ENCODE data around the gene KNCN. TPM values are rescaled to one million over a fixed set of nuclear protein-coding genes. Genes with fewer than 3 reads are reported as not detected.

Gene KNCN
- total RNA-seq, 1 experiment from 2014 or later, result not detected

- DNase-seq (ENCODE audit: low read depth, low spot score), result no peak
- in situ Hi-C loops (cut with HindIII; ENCODE audit: low pct_unique_long_range_greater_than_20kb, low sequenced_read_pairs), result no loop called here
These were observed 656 bp downstream of the KNCN start for GRCh38 chr1:46550751-46551231.

- no peak for DNase-seq (ENCODE audit: low read depth, low spot score)
- in situ Hi-C loops (cut with HindIII; ENCODE audit: low pct_unique_long_range_greater_than_20kb, low sequenced_read_pairs), result no loop called here
These were observed 1.5 kb downstream of the KNCN start for GRCh38 chr1:46549697-46550681.

GRCh38 chr1:46547481-46548383, 3.7 kb downstream of the KNCN start:
- peak; percentile 80 for DNase-seq (ENCODE audit: low read depth, low spot score)
- in situ Hi-C loops (cut with HindIII; ENCODE audit: low pct_unique_long_range_greater_than_20kb, low sequenced_read_pairs), result no loop called here

GRCh38 chr1:46546210-46546609, 5.2 kb downstream of the KNCN start:
- in situ Hi-C loops (cut with HindIII; ENCODE audit: low pct_unique_long_range_greater_than_20kb, low sequenced_read_pairs), result no loop called here
- DNase-seq (ENCODE audit: low read depth, low spot score), result no peak

- in situ Hi-C loops (cut with HindIII; ENCODE audit: low pct_unique_long_range_greater_than_20kb, low sequenced_read_pairs), result no loop called here
- DNase-seq (ENCODE audit: low read depth, low spot score), result no peak
These were observed 5.7 kb downstream of the KNCN start for GRCh38 chr1:46545784-46546183.

GRCh38 chr1:46544561-46545240, 6.7 kb downstream of the KNCN start:
- in situ Hi-C loops (cut with HindIII; ENCODE audit: low pct_unique_long_range_greater_than_20kb, low sequenced_read_pairs), result no loop called here

GRCh38 chr1:46543761-46544560, 7.5 kb downstream of the KNCN start:
- no peak for DNase-seq (ENCODE audit: low read depth, low spot score)
- in situ Hi-C loops (cut with HindIII; ENCODE audit: low pct_unique_long_range_greater_than_20kb, low sequenced_read_pairs), result no loop called here

More at GRCh38 chr1:46544561-46545240, 6.7 kb downstream of the KNCN start:
- no peak for DNase-seq (ENCODE audit: low read depth, low spot score)

- no peak for DNase-seq (ENCODE audit: low read depth, low spot score)
- in situ Hi-C loops (cut with HindIII; ENCODE audit: low pct_unique_long_range_greater_than_20kb, low sequenced_read_pairs), result no loop called here
These were observed 8.1 kb downstream of the KNCN start for GRCh38 chr1:46543382-46543760.

GRCh38 chr1:46539972-46540371, 11.5 kb downstream of the KNCN start:
- in situ Hi-C loops (cut with HindIII; ENCODE audit: low pct_unique_long_range_greater_than_20kb, low sequenced_read_pairs), result no loop called here
- DNase-seq (ENCODE audit: low read depth, low spot score), result no peak

GRCh38 chr1:46538147-46538546, 13.3 kb downstream of the KNCN start:
- DNase-seq (ENCODE audit: low read depth, low spot score), result no peak
- in situ Hi-C loops (cut with HindIII; ENCODE audit: low pct_unique_long_range_greater_than_20kb, low sequenced_read_pairs), result no loop called here

- in situ Hi-C loops (cut with HindIII; ENCODE audit: low pct_unique_long_range_greater_than_20kb, low sequenced_read_pairs), result no loop called here
- DNase-seq (ENCODE audit: low read depth, low spot score), result no peak
These were observed 13.8 kb downstream of the KNCN start for GRCh38 chr1:46537651-46538050.

- in situ Hi-C loops (cut with HindIII; ENCODE audit: low pct_unique_long_range_greater_than_20kb, low sequenced_read_pairs), result no loop called here
- no peak for DNase-seq (ENCODE audit: low read depth, low spot score)
These were observed 14.9 kb downstream of the KNCN start for GRCh38 chr1:46536527-46536926.

- DNase-seq (ENCODE audit: low read depth, low spot score), result peak; percentile 51
- in situ Hi-C loops (cut with HindIII; ENCODE audit: low pct_unique_long_range_greater_than_20kb, low sequenced_read_pairs), result no loop called here
These were observed 16.4 kb downstream of the KNCN start for GRCh38 chr1:46535063-46535462.

GRCh38 chr1:46533179-46533864, 18.1 kb downstream of the KNCN start:
- in situ Hi-C loops (cut with HindIII; ENCODE audit: low pct_unique_long_range_greater_than_20kb, low sequenced_read_pairs), result no loop called here
- no peak for DNase-seq (ENCODE audit: low read depth, low spot score)

GRCh38 chr1:46532498-46533178, 18.8 kb downstream of the KNCN start:
- in situ Hi-C loops (cut with HindIII; ENCODE audit: low pct_unique_long_range_greater_than_20kb, low sequenced_read_pairs), result no loop called here
- DNase-seq (ENCODE audit: low read depth, low spot score), result no peak

- in situ Hi-C loops (cut with HindIII; ENCODE audit: low pct_unique_long_range_greater_than_20kb, low sequenced_read_pairs), result no loop called here
- DNase-seq (ENCODE audit: low read depth, low spot score), result no peak
These were observed 19.4 kb downstream of the KNCN start for GRCh38 chr1:46532095-46532494.
